GM12873 (cell line): ENCODE data around the gene CA12.

ENCODE experiments used
- CTCF ChIP-seq: IDR thresholded peaks from 2 replicates; pipeline ENCODE4 v1.5.1; 2012; ENCODE audit warnings: low read depth, mild to moderate bottlenecking, moderate library complexity, low read length, control low read depth; ENCODE audit not compliant: insufficient read depth; ENCODE audit errors: missing control alignments

Gene CA12

GRCh38 chr15:63408524-63408923, 26.9 kb upstream of the CA12 start:
- no peak for TF ChIP-seq CTCF

- TF ChIP-seq CTCF, result no peak
Observed at GRCh38 chr15:63407612-63408011, 26.0 kb upstream of the CA12 start.

GRCh38 chr15:63405683-63406390, 24.2 kb upstream of the CA12 start:
- no peak for TF ChIP-seq CTCF

- no peak for TF ChIP-seq CTCF
Observed at GRCh38 chr15:63405159-63405558, 23.5 kb upstream of the CA12 start.

GRCh38 chr15:63403254-63403945, 21.8 kb upstream of the CA12 start:
- TF ChIP-seq CTCF, result no peak

GRCh38 chr15:63402498-63403253, 21.0 kb upstream of the CA12 start:
- TF ChIP-seq CTCF, result peak; percentile 41
